GM19455 (cell line): Measurements from ENCODE around the gene LAMTOR4.
A peak's percentile ranks its signal among the peaks of the same experiment; 100 is the strongest.
"Not testable (repeated sequence)": the region's sequence is repeated elsewhere in the genome, so short reads cannot be mapped to it uniquely, and the experiment has no call there.

Source experiments
- ATAC-seq: cut with Tn5 transposase; IDR thresholded peaks from one replicate; pipeline ENCODE4 v1.9.1; 2021; ENCODE audit not compliant: unreplicated experiment

The LAMTOR4 gene

GRCh38 chr7:100169147-100169850 lies 20.6 kb downstream of the LAMTOR4 start:
- no peak for ATAC-seq

- ATAC-seq: no peak
Measured at GRCh38 chr7:100170101-100170897, 21.6 kb downstream of the LAMTOR4 start.

- ATAC-seq: no peak
Measured at GRCh38 chr7:100171087-100171681, 22.5 kb downstream of the LAMTOR4 start.

GRCh38 chr7:100171840-100172239 lies 23.1 kb downstream of the LAMTOR4 start:
- ATAC-seq: no peak

DNA sequence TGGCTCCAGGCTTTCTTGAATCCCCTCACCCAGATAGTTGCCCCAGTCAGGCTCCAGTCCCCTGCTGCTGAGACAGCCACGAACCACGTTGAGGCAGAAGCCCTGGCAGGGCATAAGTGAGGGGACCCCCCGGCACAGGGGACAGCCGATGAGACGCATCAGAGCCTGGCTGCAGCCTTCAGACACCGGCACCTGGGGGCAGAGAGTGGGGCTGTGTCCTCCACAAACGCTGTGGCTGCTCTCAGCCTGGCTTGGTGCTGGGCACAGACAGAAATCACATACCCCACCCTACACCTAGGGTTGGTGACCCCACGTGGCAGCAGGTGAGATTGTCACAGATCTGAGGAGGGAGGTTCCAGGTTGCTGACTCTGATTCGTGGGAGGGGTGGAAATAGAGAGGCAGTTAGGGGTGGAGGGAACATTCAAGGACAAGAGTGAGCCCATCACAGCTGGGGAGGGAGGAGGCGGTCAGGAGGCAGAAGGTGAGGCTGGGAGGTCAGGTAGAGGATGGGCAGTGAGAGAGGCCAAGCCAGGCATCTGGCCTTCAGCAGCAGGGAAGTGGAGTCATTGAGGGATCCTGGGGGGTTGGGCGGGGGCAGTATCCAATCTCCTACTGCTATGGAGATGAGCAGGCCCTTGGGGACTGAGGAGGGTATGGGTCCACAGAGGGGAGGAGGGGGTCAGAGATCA lies 25.2 kb downstream of the LAMTOR4 start:
- ATAC-seq: no peak

GRCh38 chr7:100174582-100174981 lies 25.9 kb downstream of the LAMTOR4 start:
- ATAC-seq: no peak

- ATAC-seq: no peak
Measured at GRCh38 chr7:100175296-100175935, 26.7 kb downstream of the LAMTOR4 start.

DNA sequence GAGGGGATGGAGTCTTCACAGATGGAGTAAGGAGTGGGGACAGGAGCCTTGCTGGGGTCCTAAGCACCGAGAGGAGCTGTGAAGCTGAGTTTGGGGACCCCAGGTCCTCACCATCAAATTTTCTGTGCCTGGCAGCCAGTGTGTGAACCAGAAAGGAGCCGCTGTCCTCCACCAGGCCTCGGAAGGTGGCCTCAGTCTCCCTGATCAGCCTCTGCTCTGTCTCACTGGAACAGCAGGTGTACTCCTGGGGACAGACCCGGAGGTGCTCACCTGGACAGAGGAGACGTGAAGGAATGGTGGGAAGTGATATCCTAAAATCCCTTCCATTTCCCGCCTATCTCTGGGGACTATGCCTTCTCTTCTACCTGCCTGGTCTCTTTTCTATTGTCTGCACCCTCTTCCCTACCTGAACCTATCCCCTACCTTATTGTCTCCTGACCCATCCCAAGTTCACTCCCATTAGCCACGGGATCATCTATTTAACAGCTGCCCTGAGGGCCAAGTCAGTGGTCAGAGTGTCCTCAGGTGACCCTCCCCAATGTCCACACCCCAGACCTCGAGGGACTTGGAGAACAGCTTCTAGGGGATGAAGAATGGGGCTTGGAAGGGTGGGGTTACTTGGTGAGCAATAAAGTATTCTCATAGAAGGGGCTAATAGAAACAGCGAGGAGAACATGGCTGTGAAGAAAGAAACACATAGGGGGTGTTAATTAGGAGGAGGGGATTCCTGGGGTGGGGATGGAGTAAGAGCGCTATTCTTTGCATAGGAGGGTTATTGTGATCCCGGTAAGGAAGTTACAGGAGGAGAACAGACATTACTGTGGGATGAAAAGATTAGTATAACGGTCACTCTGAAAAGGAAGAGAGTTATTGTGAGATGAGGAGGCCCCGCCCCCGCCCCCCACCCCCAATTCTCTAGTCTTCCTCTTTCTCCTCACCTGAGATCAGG lies 27.7 kb downstream of the LAMTOR4 start:
- no peak for ATAC-seq

GRCh38 chr7:100177045-100178001 lies 28.6 kb downstream of the LAMTOR4 start, which contains the start of the genes GPC2 and STAG3:
Gene GPC2, minus strand, starts transcription at chr7:100177381. Its CDS starts 182 bp downstream, at chr7:100177199.
Gene STAG3, plus strand, starts transcription at chr7:100177918. Its CDS starts 2,639 bp downstream, at chr7:100180557.
- ATAC-seq: peak; percentile 89

- not testable (repeated sequence) for ATAC-seq
Measured at GRCh38 chr7:100180084-100180483, 31.4 kb downstream of the LAMTOR4 start.

DNA sequence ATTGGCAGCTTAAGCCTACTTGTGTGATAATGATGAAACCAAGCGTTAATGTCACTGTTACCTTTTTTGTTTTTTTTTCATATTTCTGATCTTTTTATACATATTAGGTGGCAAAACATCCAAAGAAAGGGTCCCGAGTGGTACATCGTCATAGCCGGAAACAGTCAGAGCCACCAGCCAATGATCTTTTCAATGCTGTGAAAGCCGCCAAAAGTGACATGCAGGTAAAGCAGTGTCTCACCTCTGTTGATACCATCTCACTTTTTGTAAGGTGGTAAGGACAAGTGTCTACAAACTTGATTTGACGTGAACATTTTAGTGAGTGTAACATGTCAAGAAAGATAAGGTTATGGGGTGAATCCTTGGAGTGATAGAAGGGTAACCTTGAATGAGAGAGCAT lies 33.9 kb downstream of the LAMTOR4 start:
- ATAC-seq: not testable (repeated sequence)

DNA sequence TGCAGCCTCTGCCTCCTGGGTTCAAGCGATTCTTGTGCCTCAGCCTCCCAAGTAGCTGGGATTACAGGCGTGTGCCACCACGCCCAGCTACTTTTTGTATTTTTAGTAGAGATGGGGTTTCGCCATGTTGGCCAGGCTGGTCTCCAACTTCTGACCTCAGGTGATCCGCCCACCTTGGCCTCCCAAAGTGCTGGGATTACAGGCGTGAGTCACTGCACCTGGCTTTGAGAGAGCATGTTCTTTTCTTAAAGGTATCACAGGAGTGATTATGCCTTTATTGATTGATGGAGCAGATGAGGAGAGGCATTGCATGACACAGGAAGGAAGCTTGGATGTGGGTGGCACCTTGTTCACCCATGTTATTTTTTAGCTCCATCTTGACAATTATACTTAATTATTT lies 34.4 kb downstream of the LAMTOR4 start:
- ATAC-seq: not testable (repeated sequence)

GRCh38 chr7:100185726-100186125 lies 37.0 kb downstream of the LAMTOR4 start:
- no peak for ATAC-seq

DNA sequence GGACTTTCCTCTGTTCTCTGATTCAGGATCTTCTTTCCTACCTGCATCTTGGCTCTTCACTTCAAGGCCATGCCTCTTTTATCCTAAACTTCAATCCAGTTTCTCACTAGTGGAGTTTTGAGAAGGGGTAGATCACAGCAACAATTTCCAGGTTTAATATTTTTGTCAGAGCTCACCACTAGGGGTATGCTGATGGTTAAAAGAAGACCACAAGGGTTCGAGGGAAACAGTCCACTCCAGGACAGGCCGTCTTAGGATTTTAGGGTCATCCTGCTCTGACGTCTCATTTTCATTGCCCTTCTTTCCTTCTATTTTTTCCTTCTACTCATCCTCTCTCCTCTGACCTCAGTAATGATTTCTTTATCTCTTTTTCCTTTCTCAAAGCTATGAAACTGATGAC lies 40.3 kb downstream of the LAMTOR4 start:
- ATAC-seq: no peak

DNA sequence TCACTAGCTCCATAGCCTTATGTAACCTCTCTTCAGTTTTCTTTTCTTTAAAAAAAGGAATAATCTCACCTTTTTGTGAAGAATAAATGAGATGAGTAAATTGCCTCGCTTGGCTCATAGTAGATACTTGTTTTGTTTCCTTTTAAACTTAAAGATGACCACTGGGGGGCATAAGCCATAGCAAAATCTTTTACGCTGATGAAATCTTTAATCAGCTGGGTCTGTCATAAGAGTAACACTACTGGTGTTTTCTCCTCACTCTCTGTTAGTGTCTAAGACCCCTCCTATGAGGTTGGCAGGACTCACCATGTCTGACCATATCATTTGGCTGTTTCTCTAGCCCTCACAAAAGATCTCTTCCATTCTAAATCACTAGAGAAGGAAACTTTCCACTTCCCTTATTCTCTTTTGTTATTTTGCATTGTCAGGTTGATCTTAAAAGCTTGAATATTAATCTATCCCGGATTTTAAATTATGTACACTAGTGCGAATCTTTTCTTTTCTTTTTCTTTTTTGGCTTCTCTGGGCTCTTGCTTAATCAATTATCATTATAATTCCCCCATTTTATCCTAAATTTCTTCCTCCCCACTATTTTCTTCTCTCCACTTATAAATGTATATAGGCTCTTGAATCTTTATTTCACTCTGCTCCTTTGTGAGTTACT lies 41.5 kb downstream of the LAMTOR4 start:
- no peak for ATAC-seq

DNA sequence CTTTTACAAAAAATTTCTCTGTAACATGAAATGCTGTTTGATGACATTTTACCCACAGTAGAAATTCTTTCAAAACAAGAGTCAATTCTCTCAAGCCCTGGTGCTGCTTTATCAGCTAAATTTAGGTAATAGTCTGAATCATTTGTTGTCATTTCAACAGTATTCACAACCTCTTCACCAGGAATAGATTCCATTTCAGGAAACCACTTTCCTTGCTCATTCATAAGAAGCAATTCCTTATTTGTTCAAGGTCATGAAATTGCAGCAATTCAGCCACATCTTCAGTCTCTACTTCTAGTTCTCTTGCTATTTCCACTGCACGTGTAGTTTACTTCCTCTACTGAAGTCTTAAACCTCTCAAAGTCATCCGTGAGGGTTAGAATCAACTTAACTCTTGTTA lies 43.1 kb downstream of the LAMTOR4 start:
- no peak for ATAC-seq

- ATAC-seq: not testable (repeated sequence)
Measured at GRCh38 chr7:100192281-100192862, 43.7 kb downstream of the LAMTOR4 start.

- ATAC-seq: no peak
Measured at GRCh38 chr7:100192969-100193368, 44.3 kb downstream of the LAMTOR4 start.
